Measurements from ENCODE around the gene MRPL46. TPM values are rescaled to one million over a fixed set of nuclear protein-coding genes. Genes with fewer than 3 reads are reported as not detected.

Gene MRPL46
- total RNA-seq (2021; ENCODE audit: unreplicated experiment) (30.5 TPM), Bru-seq, nascent RNA (percentile 93 among the genes with signal in this experiment), BruChase-seq, experiment 1, labeled RNA remaining after a 6-hour chase (percentile 75 among the genes with signal in this experiment), BruChase-seq, experiment 2, labeled RNA remaining after a 2-hour chase (percentile 82 among the genes with signal in this experiment)
- 19.2 and 28.9 TPM in 2 replicates for polyA plus RNA-seq (2012)
- long read RNA-seq, transcript MRPL46-201 (4 exons, 1,019 nt): major isoform, 30 of 42 reads
- long read RNA-seq, partial matches to known transcripts: 0 of 42 reads
- long read RNA-seq, other reads (novel, unspliced or antisense): 11 of 42 reads

GRCh38 chr15:88467073-88467934, at the start of gene MRPL46, which contains the start of gene MRPS11:
MRPL46 (minus strand) TSS chr15:88467388; CDS start chr15:88467377, 11 bp downstream.
MRPS11 (plus strand) TSS chr15:88467708; CDS start chr15:88467718, 10 bp downstream.
- no peaks in the 10 kb centered on the region for H4K20me1 ChIP-seq (ENCODE audit: insufficient read depth)
- H3K36me3 ChIP-seq (ENCODE audit: control insufficient read depth in 1 of 2, insufficient read depth in 2 of 2, low read length in 2 of 2): peaks cover 14 to 22% of the 10 kb centered on the region in 2 experiments; a peak in 2 of 4 replicates
- ChIA-PET RAD21 (ENCODE audit: low non-redundant PET in 1 of 2, low total read pairs in 2 of 2, uncharacterized antibody in 2 of 2, unreplicated experiment in 2 of 2) (no interaction called here), CTCF (interaction anchor here (0.6 to 3.3 kb wide), 5 partner anchors 13 to 193 kb away, joined by 3 to 17 read pairs (median 5); no protein-coding TSS in a partner anchor), POLR2A (interaction anchor here (1.0 to 1.2 kb wide), 3 partner anchors 13 to 171 kb away, joined by 3 to 6 read pairs (median 4); partner anchors contain the start of genes AEN and ISG20)
- peaks cover 60% of the 10 kb centered on the region for H3K79me2 ChIP-seq (ENCODE audit: insufficient read depth, low read length)
- DNase-seq (ENCODE audit: low read depth, low spot score) (peak; percentile 81), ATAC-seq (peak; percentile 87)
- peak within 1 kb of the TSS; percentile 96 for H3K4me2 ChIP-seq (ENCODE audit: low read length)
- H3K27ac ChIP-seq (ENCODE audit: low read depth, low read length): peak within 1 kb of the TSS; percentile 77
- no peaks in the 10 kb centered on the region for H3K9me2 ChIP-seq (ENCODE audit: insufficient read depth)
- no TSS peak for BruUV-seq (replicated peaks)
- H3K4me3 ChIP-seq (replicated peaks in 1 of 2; ENCODE audit: low read depth in 1 of 2, low read length in 2 of 2): peak within 1 kb of the TSS; percentile 91 to 92
- intact Hi-C loops (cut with micrococcal nuclease): loop anchor here (1.0 kb wide), 1 partner anchor 79 kb away; the partner anchor contains the start of gene DET1
- peak within 1 kb of the TSS; percentile 57 for H2AFZ ChIP-seq (ENCODE audit: low read depth, low read length, poor library complexity, severe bottlenecking)
- H3K4me1 ChIP-seq (ENCODE audit: control insufficient read depth in 1 of 2, insufficient read depth in 2 of 2, low read length in 2 of 2): peaks cover 13 to 17% of the 10 kb centered on the region in 2 experiments
- H3K27me3 ChIP-seq (ENCODE audit: insufficient read depth, low read length): no peaks in the 10 kb centered on the region
- H3K9me3 ChIP-seq (ENCODE audit: control insufficient read depth in 1 of 2, insufficient read depth in 1 of 2, low read depth in 1 of 2, low read length in 2 of 2): no peaks in the 10 kb centered on the region
- H3K9ac ChIP-seq (ENCODE audit: low read length): peak within 1 kb of the TSS; percentile 94
- TF ChIP-seq SP1 (IDR thresholded peaks at IDR 0.05; ENCODE audit: low read depth): no peak; the same call in 1 of the 2 replicates
- TF ChIP-seq CBX3 (IDR thresholded peaks at IDR 0.05; ENCODE audit: low read depth): no peak
- TF ChIP-seq POLR2A (IDR thresholded peaks at IDR 0.05; ENCODE audit: borderline replicate concordance, extremely low read depth, insufficient read depth, insufficient read length): peak; percentile 37
- TF ChIP-seq POLR2AphosphoS5 (IDR thresholded peaks at IDR 0.05; ENCODE audit: low read depth, low read length): peak; percentile 70
- peak; percentile 44; the same call in 1 of the 2 replicates for TF ChIP-seq EGR1 (IDR thresholded peaks at IDR 0.05; ENCODE audit: low read depth)
- peak; percentile 79 for TF ChIP-seq MAX (IDR thresholded peaks at IDR 0.05)
- peak; percentile 56; the same call in 1 of the 2 replicates for TF ChIP-seq SRF (IDR thresholded peaks at IDR 0.05; ENCODE audit: low read depth)
- TF ChIP-seq SIN3A (IDR thresholded peaks at IDR 0.05; ENCODE audit: low read depth): no peak
- no peak for TF ChIP-seq RAD21 (IDR thresholded peaks at IDR 0.05; ENCODE audit: low read depth)
- peak; percentile 80 for TF ChIP-seq ELF1 (IDR thresholded peaks at IDR 0.05; ENCODE audit: borderline replicate concordance, low read depth)
- TF ChIP-seq EZH2phosphoT487 (IDR thresholded peaks at IDR 0.05; ENCODE audit: borderline replicate concordance): no peak
- TF ChIP-seq FOSL1 (IDR thresholded peaks at IDR 0.05; ENCODE audit: low read depth): no peak
- no peak for TF ChIP-seq CEBPB (IDR thresholded peaks at IDR 0.05; ENCODE audit: low read depth)
- no peak for TF ChIP-seq EZH2 (IDR thresholded peaks at IDR 0.05)
- TF ChIP-seq, protein P1, sequence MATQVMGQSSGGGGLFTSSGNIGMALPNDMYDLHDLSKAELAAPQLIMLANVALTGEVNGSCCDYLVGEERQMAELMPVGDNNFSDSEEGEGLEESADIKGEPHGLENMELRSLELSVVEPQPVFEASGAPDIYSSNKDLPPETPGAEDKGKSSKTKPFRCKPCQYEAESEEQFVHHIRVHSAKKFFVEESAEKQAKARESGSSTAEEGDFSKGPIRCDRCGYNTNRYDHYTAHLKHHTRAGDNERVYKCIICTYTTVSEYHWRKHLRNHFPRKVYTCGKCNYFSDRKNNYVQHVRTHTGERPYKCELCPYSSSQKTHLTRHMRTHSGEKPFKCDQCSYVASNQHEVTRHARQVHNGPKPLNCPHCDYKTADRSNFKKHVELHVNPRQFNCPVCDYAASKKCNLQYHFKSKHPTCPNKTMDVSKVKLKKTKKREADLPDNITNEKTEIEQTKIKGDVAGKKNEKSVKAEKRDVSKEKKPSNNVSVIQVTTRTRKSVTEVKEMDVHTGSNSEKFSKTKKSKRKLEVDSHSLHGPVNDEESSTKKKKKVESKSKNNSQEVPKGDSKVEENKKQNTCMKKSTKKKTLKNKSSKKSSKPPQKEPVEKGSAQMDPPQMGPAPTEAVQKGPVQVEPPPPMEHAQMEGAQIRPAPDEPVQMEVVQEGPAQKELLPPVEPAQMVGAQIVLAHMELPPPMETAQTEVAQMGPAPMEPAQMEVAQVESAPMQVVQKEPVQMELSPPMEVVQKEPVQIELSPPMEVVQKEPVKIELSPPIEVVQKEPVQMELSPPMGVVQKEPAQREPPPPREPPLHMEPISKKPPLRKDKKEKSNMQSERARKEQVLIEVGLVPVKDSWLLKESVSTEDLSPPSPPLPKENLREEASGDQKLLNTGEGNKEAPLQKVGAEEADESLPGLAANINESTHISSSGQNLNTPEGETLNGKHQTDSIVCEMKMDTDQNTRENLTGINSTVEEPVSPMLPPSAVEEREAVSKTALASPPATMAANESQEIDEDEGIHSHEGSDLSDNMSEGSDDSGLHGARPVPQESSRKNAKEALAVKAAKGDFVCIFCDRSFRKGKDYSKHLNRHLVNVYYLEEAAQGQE (IDR thresholded peaks at IDR 0.05; ENCODE audit: low read depth): no peak
- TF ChIP-seq, protein P2, sequence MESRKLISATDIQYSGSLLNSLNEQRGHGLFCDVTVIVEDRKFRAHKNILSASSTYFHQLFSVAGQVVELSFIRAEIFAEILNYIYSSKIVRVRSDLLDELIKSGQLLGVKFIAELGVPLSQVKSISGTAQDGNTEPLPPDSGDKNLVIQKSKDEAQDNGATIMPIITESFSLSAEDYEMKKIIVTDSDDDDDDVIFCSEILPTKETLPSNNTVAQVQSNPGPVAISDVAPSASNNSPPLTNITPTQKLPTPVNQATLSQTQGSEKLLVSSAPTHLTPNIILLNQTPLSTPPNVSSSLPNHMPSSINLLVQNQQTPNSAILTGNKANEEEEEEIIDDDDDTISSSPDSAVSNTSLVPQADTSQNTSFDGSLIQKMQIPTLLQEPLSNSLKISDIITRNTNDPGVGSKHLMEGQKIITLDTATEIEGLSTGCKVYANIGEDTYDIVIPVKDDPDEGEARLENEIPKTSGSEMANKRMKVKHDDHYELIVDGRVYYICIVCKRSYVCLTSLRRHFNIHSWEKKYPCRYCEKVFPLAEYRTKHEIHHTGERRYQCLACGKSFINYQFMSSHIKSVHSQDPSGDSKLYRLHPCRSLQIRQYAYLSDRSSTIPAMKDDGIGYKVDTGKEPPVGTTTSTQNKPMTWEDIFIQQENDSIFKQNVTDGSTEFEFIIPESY (IDR thresholded peaks at IDR 0.05; ENCODE audit: extremely low read depth, insufficient replicate concordance, low read length): no peak
- TF ChIP-seq TCF7L2 (IDR thresholded peaks at IDR 0.05; ENCODE audit: borderline replicate concordance, extremely low read depth, insufficient read depth, insufficient read length): peak; percentile 54
- peak; percentile 98 for TF ChIP-seq YY1 (IDR thresholded peaks at IDR 0.05; ENCODE audit: extremely low read depth, insufficient replicate concordance, low read depth, low read length)
- TF ChIP-seq ZFX (IDR thresholded peaks at IDR 0.05): peak; percentile 56; the same call in 1 of the 2 replicates
- peak; percentile 81 for TF ChIP-seq JUND (IDR thresholded peaks at IDR 0.05)

Measured in HCT116 (cell line).